Measurements from ENCODE around the gene C1D. TPM values are rescaled to one million over a fixed set of nuclear protein-coding genes. Genes with fewer than 3 reads are reported as not detected.

The C1D gene
- total and polyA plus RNA-seq, 11 donors = 7.9 to 40.4 (median 16.9) TPM

GRCh38 chr2:68030529-68030928 is 32.3 kb downstream of the C1D start:
- TF ChIP-seq CTCF (IDR thresholded peaks at IDR 0.05) (no peak), POLR2A (IDR thresholded peaks at IDR 0.05) (no peak)
- H3K9me3 ChIP-seq = no peaks in the 10 kb centered on the region
- H3K4me1 ChIP-seq = no peaks in the 10 kb centered on the region
- DNase-seq (no peak), ATAC-seq (no peak)
- WGBS, 4 donors = 89 to 91% (median 89%) methylated on average over 5 of the region's 5 CpGs
- intact Hi-C loops (cut with DNase I) = loop anchor here in 2 of 10 donors (5.0 kb wide), 1 partner anchor 183 kb away; no protein-coding TSS in a partner anchor
- no peaks in the 10 kb centered on the region for H3K36me3 ChIP-seq
- H3K4me3 ChIP-seq = no peak overlapping the region
- no peaks in the 10 kb centered on the region for H3K27me3 ChIP-seq
- no peak overlapping the region for H3K27ac ChIP-seq

GRCh38 chr2:68027959-68028358 is 34.8 kb downstream of the C1D start:
- no peak for TF ChIP-seq POLR2A (IDR thresholded peaks at IDR 0.05)
- TF ChIP-seq CTCF (IDR thresholded peaks at IDR 0.05) = no peak
- no peak overlapping the region for H3K4me3 ChIP-seq
- ATAC-seq (no peak), DNase-seq (no peak)
- H3K9me3 ChIP-seq = peaks cover 0 to 7% (median 0%) of the 10 kb centered on the region in 12 donors
- no peaks in the 10 kb centered on the region for H3K4me1 ChIP-seq
- H3K36me3 ChIP-seq = no peaks in the 10 kb centered on the region
- intact Hi-C loops (cut with DNase I) = loop anchor here in 1 of 10 donors (5.0 kb wide), 1 partner anchor 181 kb away; no protein-coding TSS in a partner anchor
- H3K27me3 ChIP-seq = no peaks in the 10 kb centered on the region
- H3K27ac ChIP-seq = no peak overlapping the region

- intact Hi-C loops (cut with DNase I) = no loop called here
- 90 to 94% (median 91%) methylated on average over 21 to 22 of the region's 22 CpGs for WGBS, 4 donors
- DNase-seq = no peak
- no peak for TF ChIP-seq CTCF (IDR thresholded peaks at IDR 0.05)
- no peak for TF ChIP-seq POLR2A (IDR thresholded peaks at IDR 0.05)
- H3K9me3 ChIP-seq = peaks cover 0 to 7% (median 0%) of the 10 kb centered on the region in 12 donors
- H3K27me3 ChIP-seq = no peaks in the 10 kb centered on the region
- H3K27ac ChIP-seq = no peak overlapping the region
- ATAC-seq = no peak
- H3K36me3 ChIP-seq = no peaks in the 10 kb centered on the region
- no peak overlapping the region for H3K4me3 ChIP-seq
- no peaks in the 10 kb centered on the region for H3K4me1 ChIP-seq
Observed at GRCh38 chr2:68024450-68024849, 38.4 kb downstream of the C1D start.

- TF ChIP-seq POLR2A (IDR thresholded peaks at IDR 0.05) = no peak
- no peak for TF ChIP-seq CTCF (IDR thresholded peaks at IDR 0.05)
- Histone ChIP-seq H3K4me3 (no peak overlapping the region), H3K4me1 (no peaks in the 10 kb centered on the region), H3K9me3 (peaks cover 0 to 7% (median 0%) of the 10 kb centered on the region in 12 donors), H3K36me3 (no peaks in the 10 kb centered on the region), H3K27ac (no peak overlapping the region), H3K27me3 (no peaks in the 10 kb centered on the region)
- 91 to 100% (median 94%) methylated on average over 6 to 16 of the region's 16 CpGs for WGBS, 4 donors
- intact Hi-C loops (cut with DNase I) = no loop called here
- DNase-seq = peak in 1 of 5 donors; percentile 54
- no peak for ATAC-seq
Observed at GRCh38 chr2:68023904-68024303, 38.9 kb downstream of the C1D start.
